Mammary epithelial cell (primary cell): ENCODE results near the gene CRHBP.

Experiments used
- EZH2 ChIP-seq: IDR thresholded peaks from 2 replicates; pipeline ENCODE4 v1.6.1; 2012; ENCODE audit warnings: low read length, inconsistent platforms, borderline replicate concordance
- TF ChIP-seq, protein P1 (sequence below), 2 donors: IDR thresholded peaks in 1 of 2; conservative IDR thresholded peaks in 1 of 2; 2 replicates each; pipeline ENCODE4 v1.5.1; 2011 to 2012; ENCODE audit warnings: inconsistent platforms in 2 of 2, low read length in 2 of 2, mild to moderate bottlenecking in 2 of 2, control low read depth in 1 of 2, low read depth in 1 of 2; ENCODE audit not compliant: insufficient read depth in 1 of 2; ENCODE audit errors: extremely low read depth in 1 of 2

DNA sequence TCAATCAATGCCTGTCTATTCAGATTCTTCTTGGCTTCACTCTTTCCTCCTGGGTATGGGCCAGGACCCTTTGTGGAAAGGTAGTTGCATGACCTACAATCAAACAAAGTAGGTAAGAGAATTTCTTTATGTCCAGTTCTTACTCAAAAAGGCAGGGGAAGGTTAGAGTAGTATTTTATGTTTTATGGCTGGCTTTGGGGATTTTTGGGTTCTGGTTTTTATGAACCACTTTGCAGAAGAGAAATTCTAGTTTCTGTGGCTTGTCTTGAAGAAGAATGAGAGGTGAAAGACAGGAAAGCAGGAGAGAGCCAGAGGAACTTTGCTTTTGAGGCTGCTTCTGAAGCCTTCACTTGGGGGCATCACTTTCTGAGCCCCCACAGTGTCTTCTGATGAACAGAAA lies 14.7 kb upstream of the CRHBP start:
- TF ChIP-seq, protein P1, sequence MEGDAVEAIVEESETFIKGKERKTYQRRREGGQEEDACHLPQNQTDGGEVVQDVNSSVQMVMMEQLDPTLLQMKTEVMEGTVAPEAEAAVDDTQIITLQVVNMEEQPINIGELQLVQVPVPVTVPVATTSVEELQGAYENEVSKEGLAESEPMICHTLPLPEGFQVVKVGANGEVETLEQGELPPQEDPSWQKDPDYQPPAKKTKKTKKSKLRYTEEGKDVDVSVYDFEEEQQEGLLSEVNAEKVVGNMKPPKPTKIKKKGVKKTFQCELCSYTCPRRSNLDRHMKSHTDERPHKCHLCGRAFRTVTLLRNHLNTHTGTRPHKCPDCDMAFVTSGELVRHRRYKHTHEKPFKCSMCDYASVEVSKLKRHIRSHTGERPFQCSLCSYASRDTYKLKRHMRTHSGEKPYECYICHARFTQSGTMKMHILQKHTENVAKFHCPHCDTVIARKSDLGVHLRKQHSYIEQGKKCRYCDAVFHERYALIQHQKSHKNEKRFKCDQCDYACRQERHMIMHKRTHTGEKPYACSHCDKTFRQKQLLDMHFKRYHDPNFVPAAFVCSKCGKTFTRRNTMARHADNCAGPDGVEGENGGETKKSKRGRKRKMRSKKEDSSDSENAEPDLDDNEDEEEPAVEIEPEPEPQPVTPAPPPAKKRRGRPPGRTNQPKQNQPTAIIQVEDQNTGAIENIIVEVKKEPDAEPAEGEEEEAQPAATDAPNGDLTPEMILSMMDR (conservative IDR thresholded peaks at IDR 0.05 in 1 of 2, IDR thresholded peaks at IDR 0.05 in 1 of 2; ENCODE audit: extremely low read depth in 1 of 2, insufficient read depth in 1 of 2, low read depth in 1 of 2, low read length in 2 of 2), result no peak
- no peak for TF ChIP-seq EZH2
